MM.1S (cell line): ENCODE results near the gene CWC15.

Experiments used
- DNase-seq: peaks from one replicate; pipeline ENCODE4 v3.0.0-alpha.2; 2015
- H2AFZ ChIP-seq: fragments of 300-600 bp; sonication (generic); 2 replicates; pipeline ENCODE4 v1.6.0; 2016; ENCODE audit warnings: antibody characterized with exemption, low read length
- H3F3A ChIP-seq: fragments of 300-600 bp; sonication (generic); 2 replicates; pipeline ENCODE4 v1.6.1; 2016; ENCODE audit warnings: mild to moderate bottlenecking, antibody characterized with exemption, low read length, moderate library complexity, mixed read lengths; ENCODE audit not compliant: insufficient read depth
- H3K27ac ChIP-seq: fragments of 300-600 bp; sonication (generic); 2 replicates; pipeline ENCODE4 v1.5.1; 2016; ENCODE audit warnings: mild to moderate bottlenecking, low read length
- H3K27me3 ChIP-seq: fragments of 300-600 bp; sonication (generic); replicated peaks from 2 replicates; pipeline ENCODE4 v1.6.0; 2016; ENCODE audit warnings: low read length; ENCODE audit not compliant: insufficient read depth
- H3K36me3 ChIP-seq: fragments of 300-600 bp; sonication (generic); replicated peaks from 2 replicates; pipeline ENCODE4 v1.6.1; 2016; ENCODE audit warnings: mild to moderate bottlenecking, low read length, mixed read lengths; ENCODE audit not compliant: insufficient read depth
- H3K4me1 ChIP-seq: fragments of 300-600 bp; sonication (generic); 2 replicates; pipeline ENCODE4 v1.6.1; 2016; ENCODE audit warnings: low read length, mixed read lengths
- H3K4me2 ChIP-seq: fragments of 300-600 bp; sonication (generic); 2 replicates; pipeline ENCODE4 v1.6.0; 2016; ENCODE audit warnings: low read depth, low read length
- H3K4me3 ChIP-seq: fragments of 300-600 bp; sonication (generic); 2 replicates; pipeline ENCODE4 v1.5.1; 2016; ENCODE audit warnings: low read length, mixed read lengths
- H3K79me2 ChIP-seq: fragments of 300-600 bp; sonication (generic); 2 replicates; pipeline ENCODE4 v1.6.1; 2016; ENCODE audit warnings: mixed run types, low read length, mixed read lengths
- H3K9ac ChIP-seq: fragments of 300-600 bp; sonication (generic); 2 replicates; pipeline ENCODE4 v1.6.1; 2016; ENCODE audit warnings: low read length, mixed read lengths
- H3K9me2 ChIP-seq: fragments of 300-600 bp; sonication (generic); replicated peaks from 2 replicates; pipeline ENCODE4 v1.6.1; 2016; ENCODE audit warnings: mild to moderate bottlenecking, low read length, mixed read lengths; ENCODE audit not compliant: insufficient read depth
- H3K9me3 ChIP-seq: fragments of 300-600 bp; sonication (generic); replicated peaks from 2 replicates; pipeline ENCODE4 v1.6.1; 2016; ENCODE audit warnings: mild to moderate bottlenecking, low read length, mixed read lengths; ENCODE audit not compliant: insufficient read depth
- H4K20me1 ChIP-seq: fragments of 300-600 bp; sonication (generic); 2 replicates; pipeline ENCODE4 v1.6.1; 2016; ENCODE audit warnings: mild to moderate bottlenecking, low read length, moderate library complexity, mixed read lengths; ENCODE audit not compliant: insufficient read depth
- EZH2 ChIP-seq: fragments of 300-600 bp; sonication (generic); optimal IDR thresholded peaks from 2 replicates; pipeline ENCODE3; 2017; ENCODE audit warnings: low read depth, mild to moderate bottlenecking, antibody characterized with exemption, low read length, mixed read lengths
- EZH2phosphoT487 ChIP-seq: fragments of 300-600 bp; sonication (generic); IDR thresholded peaks from 2 replicates; pipeline ENCODE4 v1.6.1; 2018; ENCODE audit warnings: antibody characterized with exemption, low read length
- TF ChIP-seq, protein P1 (sequence below): fragments of 300-600 bp; sonication (generic); IDR thresholded peaks from 2 replicates; pipeline ENCODE4 v1.5.1; 2016; ENCODE audit warnings: antibody characterized with exemption, low read length, mixed read lengths

Gene CWC15

GRCh38 chr11:94960488-94960887 is 12.9 kb downstream of the CWC15 start:
- TF ChIP-seq EZH2phosphoT487 (no peak), EZH2 (no peak)
- TF ChIP-seq, protein P1, sequence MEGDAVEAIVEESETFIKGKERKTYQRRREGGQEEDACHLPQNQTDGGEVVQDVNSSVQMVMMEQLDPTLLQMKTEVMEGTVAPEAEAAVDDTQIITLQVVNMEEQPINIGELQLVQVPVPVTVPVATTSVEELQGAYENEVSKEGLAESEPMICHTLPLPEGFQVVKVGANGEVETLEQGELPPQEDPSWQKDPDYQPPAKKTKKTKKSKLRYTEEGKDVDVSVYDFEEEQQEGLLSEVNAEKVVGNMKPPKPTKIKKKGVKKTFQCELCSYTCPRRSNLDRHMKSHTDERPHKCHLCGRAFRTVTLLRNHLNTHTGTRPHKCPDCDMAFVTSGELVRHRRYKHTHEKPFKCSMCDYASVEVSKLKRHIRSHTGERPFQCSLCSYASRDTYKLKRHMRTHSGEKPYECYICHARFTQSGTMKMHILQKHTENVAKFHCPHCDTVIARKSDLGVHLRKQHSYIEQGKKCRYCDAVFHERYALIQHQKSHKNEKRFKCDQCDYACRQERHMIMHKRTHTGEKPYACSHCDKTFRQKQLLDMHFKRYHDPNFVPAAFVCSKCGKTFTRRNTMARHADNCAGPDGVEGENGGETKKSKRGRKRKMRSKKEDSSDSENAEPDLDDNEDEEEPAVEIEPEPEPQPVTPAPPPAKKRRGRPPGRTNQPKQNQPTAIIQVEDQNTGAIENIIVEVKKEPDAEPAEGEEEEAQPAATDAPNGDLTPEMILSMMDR: no peak
- Histone ChIP-seq H3K79me2 (no peaks in the 10 kb centered on the region), H3K9me2 (no peaks in the 10 kb centered on the region), H3K9me3 (no peaks in the 10 kb centered on the region), H3K4me3 (no peak overlapping the region), H4K20me1 (no peaks in the 10 kb centered on the region), H3K9ac (no peak overlapping the region), H3F3A (no peaks in the 10 kb centered on the region), H3K4me2 (no peak overlapping the region), H2AFZ (no peak overlapping the region), H3K36me3 (no peaks in the 10 kb centered on the region; the same call in 1 of the 2 replicates), H3K4me1 (no peaks in the 10 kb centered on the region), H3K27ac (no peak overlapping the region), H3K27me3 (no peaks in the 10 kb centered on the region)
- no peak for DNase-seq

DNA sequence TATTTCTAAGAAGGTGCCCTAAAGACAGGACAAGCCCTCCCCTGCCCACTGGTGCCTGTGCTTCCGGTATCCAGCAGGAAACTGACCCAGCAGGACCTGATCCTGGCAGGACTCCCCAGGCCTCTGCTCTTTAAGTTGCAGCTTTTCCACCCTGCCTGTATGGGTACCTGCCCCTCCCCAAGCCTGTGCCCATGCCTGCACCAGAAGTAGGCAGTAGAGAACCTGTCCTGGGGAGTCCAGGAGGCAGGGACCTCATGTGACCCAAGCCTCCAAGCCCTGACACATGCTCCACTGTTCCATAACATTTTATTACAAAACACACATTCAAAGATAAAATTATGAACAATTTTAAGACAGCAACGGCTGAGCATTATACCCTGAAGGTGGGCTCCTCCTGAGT is 14.2 kb downstream of the CWC15 start:
- Histone ChIP-seq H4K20me1 (no peaks in the 10 kb centered on the region), H2AFZ (no peak overlapping the region), H3K9ac (no peak overlapping the region), H3K4me1 (no peaks in the 10 kb centered on the region), H3K9me2 (no peaks in the 10 kb centered on the region), H3K27ac (no peak overlapping the region), H3K4me3 (no peak overlapping the region), H3K9me3 (no peaks in the 10 kb centered on the region), H3K27me3 (no peaks in the 10 kb centered on the region), H3K36me3 (no peaks in the 10 kb centered on the region; the same call in 1 of the 2 replicates), H3F3A (no peaks in the 10 kb centered on the region), H3K79me2 (no peaks in the 10 kb centered on the region), H3K4me2 (no peak overlapping the region)
- DNase-seq: no peak
- TF ChIP-seq, protein P1: no peak
- TF ChIP-seq EZH2 (no peak), EZH2phosphoT487 (no peak)

DNA sequence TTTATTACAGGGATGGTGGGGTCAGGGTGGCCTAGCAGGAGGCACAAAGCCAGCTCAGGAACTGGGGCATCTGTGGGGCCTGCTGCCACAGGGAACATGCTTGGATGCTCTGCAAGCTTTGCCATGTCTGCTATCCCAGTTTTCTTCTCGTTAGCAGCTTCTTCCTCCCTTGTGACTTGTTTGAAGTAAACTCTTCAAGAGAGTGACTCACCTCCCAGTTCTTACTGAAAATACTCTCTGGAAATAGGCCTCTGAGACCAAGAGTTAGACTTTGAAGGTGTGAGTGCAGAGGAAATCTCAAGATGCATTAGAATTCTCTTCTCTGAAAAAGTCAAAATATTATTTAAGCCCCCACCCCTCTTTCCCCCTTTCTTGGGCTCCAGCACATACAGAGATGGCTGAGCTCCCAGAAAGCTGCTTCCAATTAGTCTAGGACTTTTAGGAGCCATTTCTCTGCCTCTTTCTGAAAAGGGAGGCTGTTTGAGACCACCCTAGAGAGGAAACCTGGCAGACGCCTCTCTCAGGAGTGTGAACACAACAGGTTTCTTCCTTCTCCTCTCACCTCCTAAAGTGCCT is 15.1 kb downstream of the CWC15 start:
- Histone ChIP-seq H3K4me3 (no peak overlapping the region), H3K79me2 (no peaks in the 10 kb centered on the region), H4K20me1 (no peaks in the 10 kb centered on the region), H3K9ac (no peak overlapping the region), H3K4me1 (no peaks in the 10 kb centered on the region), H3K36me3 (no peaks in the 10 kb centered on the region), H3K9me3 (no peaks in the 10 kb centered on the region), H2AFZ (no peak overlapping the region), H3K27me3 (no peaks in the 10 kb centered on the region), H3K27ac (no peak overlapping the region), H3K4me2 (no peak overlapping the region), H3K9me2 (no peaks in the 10 kb centered on the region), H3F3A (no peaks in the 10 kb centered on the region)
- TF ChIP-seq, protein P1: no peak
- DNase-seq: no peak
